ENCODE data around the gene KNCN.

The KNCN gene

GRCh38 chr1:46523496-46524353 lies 27.7 kb downstream of the KNCN start:
- DNase-seq = no peak

- no peak for DNase-seq
These were observed 28.5 kb downstream of the KNCN start for GRCh38 chr1:46522969-46523320.

GRCh38 chr1:46522184-46522968 lies 29.1 kb downstream of the KNCN start:
- peak; percentile 87 for DNase-seq

- DNase-seq = no peak
These were observed 30.0 kb downstream of the KNCN start for GRCh38 chr1:46521414-46521813.

- no peak for DNase-seq
These were observed 31.2 kb downstream of the KNCN start for GRCh38 chr1:46520063-46520911.

GRCh38 chr1:46519209-46519608 lies 32.2 kb downstream of the KNCN start:
- DNase-seq = no peak

GRCh38 chr1:46517932-46518498 lies 33.4 kb downstream of the KNCN start:
- DNase-seq = no peak

GRCh38 chr1:46517010-46517600 lies 34.3 kb downstream of the KNCN start:
- DNase-seq = no peak

GRCh38 chr1:46516200-46516950 lies 35.1 kb downstream of the KNCN start:
- DNase-seq = no peak

- DNase-seq = no peak
These were observed 35.9 kb downstream of the KNCN start for GRCh38 chr1:46515576-46515975.

GRCh38 chr1:46513536-46513935 lies 37.9 kb downstream of the KNCN start:
- no peak for DNase-seq

- DNase-seq = no peak
These were observed 38.7 kb downstream of the KNCN start for GRCh38 chr1:46512792-46513190.

- no peak for DNase-seq
These were observed 39.2 kb downstream of the KNCN start for GRCh38 chr1:46512135-46512791.

- no peak for DNase-seq
These were observed 40.5 kb downstream of the KNCN start for GRCh38 chr1:46510998-46511365.

- no peak for DNase-seq
These were observed 41.0 kb downstream of the KNCN start for GRCh38 chr1:46510341-46510997.

- no peak for DNase-seq
These were observed 42.7 kb downstream of the KNCN start for GRCh38 chr1:46508757-46509156.

GRCh38 chr1:46506470-46507219 lies 44.8 kb downstream of the KNCN start:
- no peak for DNase-seq

- no peak for DNase-seq
These were observed 48.0 kb downstream of the KNCN start for GRCh38 chr1:46503421-46503820.

- no peak for DNase-seq
These were observed 49.9 kb downstream of the KNCN start for GRCh38 chr1:46501528-46501927.

- DNase-seq = no peak
These were observed 53.8 kb downstream of the KNCN start for GRCh38 chr1:46497665-46498064.

Data from activated CD4-positive, alpha-beta T cell treated with anti-CD3 and anti-CD28 coated beads, Interleukin-2, Interleukin-6, amounts not matched to agents 100 ng/mL and 50 ng/mL, durations not matched to agents 16 hours and 8 hours (primary cell).